HG03060 (cell line): ENCODE results near the gene SSU72.
"Not testable (repeated sequence)": the region's sequence is repeated elsewhere in the genome, so short reads cannot be mapped to it uniquely, and the experiment has no call there.

ENCODE experiments used
- ATAC-seq: cut with Tn5 transposase; IDR thresholded peaks from one replicate; pipeline ENCODE4 v1.9.1; 2021; ENCODE audit warnings: low read depth, moderate number of reproducible peaks; ENCODE audit not compliant: unreplicated experiment

The SSU72 gene

GRCh38 chr1:1543706-1544099 is 31.0 kb downstream of the SSU72 start:
- no peak for ATAC-seq

GRCh38 chr1:1542766-1543705 is 31.6 kb downstream of the SSU72 start:
- no peak for ATAC-seq

- no peak for ATAC-seq
Measured at GRCh38 chr1:1541956-1542765, 32.5 kb downstream of the SSU72 start.

GRCh38 chr1:1540818-1541628 is 33.6 kb downstream of the SSU72 start:
- ATAC-seq, result no peak

GRCh38 chr1:1540090-1540817 is 34.4 kb downstream of the SSU72 start, which contains the start of gene TMEM240:
TMEM240 (minus strand) TSS chr1:1540624; CDS start chr1:1540346, 278 bp downstream.
- no peak for ATAC-seq

GRCh38 chr1:1539310-1540089 is 35.2 kb downstream of the SSU72 start:
- no peak for ATAC-seq

- no peak for ATAC-seq
Measured at GRCh38 chr1:1538989-1539309, 35.7 kb downstream of the SSU72 start.

GRCh38 chr1:1538334-1538733 is 36.3 kb downstream of the SSU72 start:
- ATAC-seq, result no peak

GRCh38 chr1:1537626-1538250 is 36.9 kb downstream of the SSU72 start:
- ATAC-seq, result no peak

GRCh38 chr1:1536938-1537546 is 37.6 kb downstream of the SSU72 start:
- ATAC-seq, result no peak

GRCh38 chr1:1536019-1536937 is 38.4 kb downstream of the SSU72 start:
- no peak for ATAC-seq

- no peak for ATAC-seq
Measured at GRCh38 chr1:1535201-1536018, 39.3 kb downstream of the SSU72 start.

GRCh38 chr1:1534401-1535154 is 40.1 kb downstream of the SSU72 start:
- ATAC-seq, result no peak

GRCh38 chr1:1533894-1534291 is 40.8 kb downstream of the SSU72 start:
- not testable (repeated sequence) for ATAC-seq

GRCh38 chr1:1533176-1533893 is 41.3 kb downstream of the SSU72 start:
- not testable (repeated sequence) for ATAC-seq
